BE2C (cell line): ENCODE data around the gene SEC14L1.
"Not testable (repeated sequence)": the region's sequence is repeated elsewhere in the genome, so short reads cannot be mapped to it uniquely, and the experiment has no call there.

ENCODE experiments used
- DNase-seq: peaks from one replicate; pipeline ENCODE4 v3.0.0-alpha.2; 2020
- H3K27me3 ChIP-seq: fragments of 250-450 bp; sonication (Bioruptor Pico); 2 replicates; pipeline ENCODE4 v1.5.1; 2020; ENCODE audit warnings: mild to moderate bottlenecking
- H3K36me3 ChIP-seq: fragments of 250-450 bp; sonication (Bioruptor Pico); 2 replicates; pipeline ENCODE4 v1.5.1; 2020; ENCODE audit warnings: mild to moderate bottlenecking
- H3K4me1 ChIP-seq: fragments of 250-450 bp; sonication (Bioruptor Pico); 2 replicates; pipeline ENCODE4 v1.5.1; 2020
- H3K4me3 ChIP-seq: 2 replicates; pipeline ENCODE4 v1.5.1; 2011; ENCODE audit warnings: low read depth, low read length
- H3K9me3 ChIP-seq: fragments of 250-450 bp; sonication (Bioruptor Pico); 2 replicates; pipeline ENCODE4 v1.5.1; 2020
- CTCF ChIP-seq: IDR thresholded peaks from 2 replicates; pipeline ENCODE4 v1.5.1; 2012; ENCODE audit warnings: mild to moderate bottlenecking, low read depth, low read length

The SEC14L1 gene

GRCh38 chr17:77254951-77255825 is 114.4 kb downstream of the SEC14L1 start:
- no peaks in the 10 kb centered on the region for H3K36me3 ChIP-seq
- no peak for DNase-seq
- H3K4me3 ChIP-seq, result no peak overlapping the region
- H3K9me3 ChIP-seq, result no peaks in the 10 kb centered on the region
- no peaks in the 10 kb centered on the region for H3K27me3 ChIP-seq
- peaks cover 5% of the 10 kb centered on the region; the same call in 1 of the 2 replicates for H3K4me1 ChIP-seq
- no peak for TF ChIP-seq CTCF

DNA sequence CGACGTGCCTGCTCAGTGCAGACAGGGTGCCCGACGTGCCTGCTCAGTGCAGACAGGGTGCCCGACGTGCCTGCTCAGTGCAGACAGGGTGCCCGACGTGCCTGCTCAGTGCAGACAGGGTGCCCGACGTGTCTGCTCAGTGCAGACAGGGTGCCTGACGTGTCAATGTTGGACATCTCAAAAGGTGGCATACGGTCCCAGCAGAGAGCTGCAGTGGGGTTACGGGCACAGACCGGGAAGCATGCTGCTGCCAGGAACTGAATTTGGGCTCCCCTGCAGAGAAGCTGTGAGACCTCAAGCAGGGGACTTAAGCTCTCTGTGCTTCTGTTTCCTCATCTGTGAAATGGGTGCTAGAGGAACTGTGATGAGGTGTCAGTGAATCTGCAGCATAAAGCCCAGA is 115.2 kb downstream of the SEC14L1 start:
- not testable (repeated sequence) for H3K36me3 ChIP-seq, H3K9me3 ChIP-seq, H3K27me3 ChIP-seq, H3K4me1 ChIP-seq, DNase-seq, H3K4me3 ChIP-seq

- DNase-seq, result no peak
- Histone ChIP-seq H3K27me3 (no peaks in the 10 kb centered on the region), H3K36me3 (no peaks in the 10 kb centered on the region)
These were observed 115.9 kb downstream of the SEC14L1 start for GRCh38 chr17:77256710-77257109.

DNA sequence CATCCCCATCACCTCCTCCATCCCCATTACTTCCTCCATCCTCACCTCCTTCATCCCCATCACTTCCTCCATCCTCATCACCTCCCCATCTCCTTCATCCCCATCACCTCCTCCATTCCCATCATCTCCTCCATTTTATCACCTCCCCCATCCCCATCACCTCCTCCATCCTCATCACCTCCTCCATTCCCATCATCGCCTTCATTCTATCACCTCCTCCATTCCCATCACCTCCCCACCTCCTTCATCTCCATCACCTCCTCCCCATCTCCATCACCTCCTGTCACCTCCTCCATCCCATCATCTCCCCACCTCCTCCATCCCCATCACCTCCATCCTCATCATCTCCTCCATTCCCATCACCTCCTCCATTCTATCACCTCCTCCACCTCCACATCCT is 116.4 kb downstream of the SEC14L1 start:
- Histone ChIP-seq H3K9me3 (no peaks in the 10 kb centered on the region), H3K27me3 (no peaks in the 10 kb centered on the region), H3K36me3 (no peaks in the 10 kb centered on the region), H3K4me1 (peaks cover 5% of the 10 kb centered on the region; the same call in 1 of the 2 replicates), H3K4me3 (no peak overlapping the region)
- no peak for DNase-seq
- no peak for TF ChIP-seq CTCF

More at GRCh38 chr17:77256710-77257109, 115.9 kb downstream of the SEC14L1 start:
- TF ChIP-seq CTCF, result no peak
- Histone ChIP-seq H3K9me3 (no peaks in the 10 kb centered on the region), H3K4me1 (peaks cover 5% of the 10 kb centered on the region; the same call in 1 of the 2 replicates), H3K4me3 (no peak overlapping the region)

GRCh38 chr17:77257596-77258458 is 117.1 kb downstream of the SEC14L1 start:
- H3K4me1 ChIP-seq, result peaks cover 5% of the 10 kb centered on the region; the same call in 1 of the 2 replicates
- no peaks in the 10 kb centered on the region for H3K9me3 ChIP-seq
- no peak overlapping the region for H3K4me3 ChIP-seq
- no peaks in the 10 kb centered on the region for H3K36me3 ChIP-seq
- DNase-seq, result no peak
- no peaks in the 10 kb centered on the region for H3K27me3 ChIP-seq
- no peak for TF ChIP-seq CTCF

- Histone ChIP-seq H3K36me3 (no peaks in the 10 kb centered on the region), H3K4me1 (peaks cover 5% of the 10 kb centered on the region; the same call in 1 of the 2 replicates), H3K9me3 (no peaks in the 10 kb centered on the region), H3K27me3 (no peaks in the 10 kb centered on the region), H3K4me3 (no peak overlapping the region)
- TF ChIP-seq CTCF, result no peak
- DNase-seq, result no peak
These were observed 117.9 kb downstream of the SEC14L1 start for GRCh38 chr17:77258638-77259037.
